Fibroblast of gingiva (primary cell): ENCODE data around the gene PYGL.
"Not testable (repeated sequence)": the region's sequence is repeated elsewhere in the genome, so short reads cannot be mapped to it uniquely, and the experiment has no call there.

Experiments
- DNase-seq: peaks from one replicate; pipeline ENCODE4 v3.0.0-alpha.2; 2011; ENCODE audit warnings: low read depth

The PYGL gene

DNA sequence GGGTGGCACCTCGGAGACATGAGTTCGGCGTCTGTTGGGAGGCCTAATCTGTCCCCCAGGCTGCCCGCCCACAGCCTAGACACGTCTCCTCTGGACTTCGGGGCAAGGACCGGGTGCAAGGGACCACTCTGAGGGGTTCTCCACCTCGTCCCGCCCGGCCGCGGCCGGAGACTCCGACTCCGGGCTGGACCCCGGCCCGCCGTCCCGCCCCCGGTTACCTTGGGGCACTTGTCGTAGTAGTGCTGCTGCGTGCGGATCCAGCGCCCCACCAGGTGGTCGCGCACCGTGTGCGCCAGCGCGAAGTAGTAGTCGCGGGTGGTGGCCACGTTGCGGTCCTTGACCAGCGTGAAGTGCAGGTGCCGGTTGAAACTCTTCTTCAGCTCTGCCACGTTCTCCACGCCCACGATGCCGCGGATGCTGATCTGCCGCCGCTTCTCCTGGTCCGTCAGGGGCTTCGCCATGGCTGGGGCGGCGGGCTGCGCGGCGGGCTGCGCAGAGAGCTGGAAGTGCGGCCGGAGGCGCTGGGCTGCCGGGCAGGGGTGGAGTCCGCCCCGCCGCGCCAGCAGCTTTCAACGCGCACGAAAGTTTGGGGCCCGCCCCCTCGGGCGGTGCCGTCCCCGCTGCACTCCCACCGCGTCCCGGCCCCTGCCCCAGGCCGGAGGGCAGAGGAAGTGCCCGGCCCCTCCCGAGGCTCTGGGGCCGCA, at the start of gene PYGL:
PYGL (minus strand) TSS at position 541 of the 704 bp plus-strand sequence; CDS start at position 461, 80 bp downstream.
- peak; percentile 70 for DNase-seq

DNA sequence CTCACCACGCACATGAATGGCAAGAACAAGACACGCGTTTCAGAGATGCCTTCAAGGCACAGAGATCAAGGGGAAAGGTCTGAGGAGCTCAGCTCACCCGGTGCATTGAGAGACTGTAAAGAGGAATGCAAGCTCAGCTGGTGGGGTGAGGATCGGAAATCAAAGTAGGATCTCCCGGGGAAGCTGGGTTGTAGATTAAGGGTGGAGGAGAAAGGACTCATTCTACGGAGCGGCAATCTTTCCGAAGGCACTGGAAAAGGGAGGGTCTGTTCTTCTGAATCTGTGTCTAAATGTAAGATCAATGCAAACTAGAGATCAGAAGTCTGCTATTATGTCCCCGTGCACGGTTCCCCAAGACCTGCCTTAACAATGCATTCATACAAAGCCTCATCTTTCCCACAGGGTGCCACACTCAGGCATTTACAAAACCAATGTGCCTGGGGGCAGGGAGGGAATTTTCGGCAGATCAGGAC, 41.6 kb upstream of the PYGL start:
- no peak for DNase-seq

GRCh38 chr14:50985124-50985858, 41.0 kb upstream of the PYGL start:
- no peak for DNase-seq

DNA sequence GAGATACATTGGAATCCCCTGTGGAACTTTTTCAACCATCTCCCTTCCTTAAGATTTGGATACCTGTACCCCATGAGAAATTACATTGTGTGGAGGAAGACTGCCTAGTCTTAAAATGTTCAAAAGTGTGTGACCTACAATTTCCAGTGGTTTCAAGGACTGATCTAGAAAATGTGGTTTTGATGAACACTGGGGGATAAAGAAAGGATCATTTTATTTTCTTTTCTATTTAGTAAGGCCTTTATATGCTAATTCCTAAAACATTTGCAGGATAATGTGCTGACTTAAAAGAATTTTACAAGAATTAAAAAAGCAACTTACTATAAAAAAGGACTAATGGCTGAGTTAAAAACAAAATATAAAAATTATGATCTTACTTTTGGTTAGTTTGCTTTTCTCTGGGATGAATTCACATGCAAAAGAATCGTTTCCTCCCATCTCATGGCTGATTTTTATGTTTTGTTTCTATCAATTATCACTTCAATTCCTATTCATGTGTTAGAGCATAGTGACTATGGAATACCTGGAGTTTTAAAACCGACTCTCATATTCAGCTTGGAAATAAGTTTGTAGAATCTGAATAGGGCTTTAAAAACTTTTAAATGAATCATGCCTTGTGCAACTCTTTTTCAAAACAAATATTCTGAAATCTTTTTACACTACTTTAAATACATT, 39.9 kb upstream of the PYGL start:
- no peak for DNase-seq

GRCh38 chr14:50979941-50980850, 35.9 kb upstream of the PYGL start:
- DNase-seq, result no peak

- DNase-seq, result no peak
These were observed 34.6 kb upstream of the PYGL start for GRCh38 chr14:50978888-50979287.

- DNase-seq, result no peak
These were observed 34.2 kb upstream of the PYGL start for GRCh38 chr14:50978529-50978871.

- no peak for DNase-seq
These were observed 33.7 kb upstream of the PYGL start for GRCh38 chr14:50977863-50978528.

- DNase-seq, result no peak
These were observed 29.8 kb upstream of the PYGL start for GRCh38 chr14:50974118-50974517.

DNA sequence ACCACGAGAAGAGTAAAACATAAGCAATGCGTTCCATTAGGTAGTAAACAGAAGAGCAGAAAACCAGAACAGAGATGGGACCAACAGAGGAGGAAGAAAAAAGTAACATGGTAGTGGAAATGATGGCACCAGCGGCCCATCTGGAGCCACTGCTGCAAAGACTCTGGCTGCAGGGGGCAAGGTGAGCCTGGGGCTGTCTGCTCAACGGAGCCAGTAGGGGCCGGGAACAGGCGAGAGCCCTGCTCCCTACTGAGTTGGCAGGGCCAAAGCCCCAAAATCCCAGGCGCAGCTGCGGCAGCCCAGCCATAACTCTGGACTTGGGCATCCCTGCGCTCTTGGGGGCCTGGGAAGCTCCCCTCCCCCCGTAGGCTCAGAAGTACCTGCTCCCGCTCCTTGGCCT, 28.5 kb upstream of the PYGL start:
- no peak for DNase-seq

DNA sequence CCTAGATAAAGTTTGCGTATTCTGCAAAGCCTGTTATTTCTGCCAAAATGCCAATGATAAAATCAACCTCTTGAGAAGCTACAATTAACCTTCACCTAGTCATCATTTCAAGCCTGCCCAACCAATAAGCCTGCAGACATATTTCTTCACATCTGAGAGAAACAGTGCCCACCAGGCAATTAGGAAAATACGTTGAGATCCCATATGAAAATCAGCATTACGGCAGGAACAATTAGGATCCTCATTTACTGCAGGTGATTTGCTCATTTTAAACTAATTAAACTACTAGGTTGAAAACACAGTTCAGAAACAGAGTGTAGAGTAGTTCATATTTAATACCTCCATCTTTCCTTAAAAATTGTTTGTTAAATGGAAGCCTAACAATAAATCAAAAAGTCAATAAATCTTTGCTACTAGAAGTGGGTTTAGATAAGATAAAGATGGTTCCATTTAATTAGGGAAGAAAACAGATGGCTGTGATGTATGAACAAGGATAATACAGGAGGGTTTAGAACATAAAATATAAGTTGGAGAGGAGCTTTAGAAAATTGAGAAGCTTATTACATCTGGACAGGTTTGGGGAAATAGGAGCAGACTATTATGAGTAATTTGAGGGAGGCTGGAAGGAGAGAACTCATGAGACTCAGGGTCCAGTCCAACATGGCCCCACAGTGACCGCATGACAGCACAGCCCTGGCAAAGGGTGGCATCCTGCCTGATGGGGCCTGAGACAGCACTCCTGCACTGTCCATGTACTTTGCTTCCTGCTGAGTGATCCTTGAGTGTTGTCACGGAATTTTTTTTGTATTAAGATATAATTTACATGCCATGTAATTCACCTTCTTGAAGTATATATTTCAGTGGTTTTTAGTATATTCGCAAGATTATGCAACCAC, 26.9 kb upstream of the PYGL start:
- DNase-seq, result no peak

- DNase-seq, result no peak
These were observed 23.5 kb upstream of the PYGL start for GRCh38 chr14:50967790-50968189.

GRCh38 chr14:50967103-50967502, 22.8 kb upstream of the PYGL start:
- peak; percentile 44 for DNase-seq

DNA sequence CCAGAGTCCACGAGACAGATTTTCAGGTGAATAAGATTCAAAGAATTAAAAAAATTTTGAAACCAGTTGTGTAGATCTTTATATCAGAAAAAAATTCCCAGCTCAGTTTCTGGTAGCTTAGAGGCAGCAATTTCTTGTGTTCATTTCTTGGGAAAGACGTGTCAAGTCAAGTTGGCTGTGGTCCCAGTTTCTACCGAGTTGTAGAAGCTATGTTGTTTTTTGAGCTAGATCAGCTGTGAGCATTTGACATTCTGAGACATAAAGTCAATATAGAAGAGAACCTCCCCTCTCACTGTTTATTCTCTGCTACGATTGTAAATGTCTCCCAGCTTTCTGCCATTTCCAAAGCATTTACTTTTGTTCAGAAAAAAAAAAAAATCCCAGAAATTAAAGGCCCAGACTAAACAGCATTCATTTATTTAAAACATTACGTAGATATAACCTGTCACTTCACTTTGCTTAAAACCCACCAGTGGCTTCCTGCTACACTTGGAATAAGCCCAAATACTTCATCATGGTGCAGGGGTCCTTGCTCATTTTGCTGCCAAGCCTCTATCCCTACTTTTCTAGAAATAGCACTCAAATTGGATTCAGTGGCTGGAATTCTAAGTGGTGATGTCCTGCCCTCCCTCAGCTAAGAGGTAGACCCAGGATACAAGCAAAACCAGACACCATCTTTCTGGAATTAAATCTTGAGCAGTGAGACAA, 20.6 kb upstream of the PYGL start:
- peak; percentile 74 for DNase-seq

DNA sequence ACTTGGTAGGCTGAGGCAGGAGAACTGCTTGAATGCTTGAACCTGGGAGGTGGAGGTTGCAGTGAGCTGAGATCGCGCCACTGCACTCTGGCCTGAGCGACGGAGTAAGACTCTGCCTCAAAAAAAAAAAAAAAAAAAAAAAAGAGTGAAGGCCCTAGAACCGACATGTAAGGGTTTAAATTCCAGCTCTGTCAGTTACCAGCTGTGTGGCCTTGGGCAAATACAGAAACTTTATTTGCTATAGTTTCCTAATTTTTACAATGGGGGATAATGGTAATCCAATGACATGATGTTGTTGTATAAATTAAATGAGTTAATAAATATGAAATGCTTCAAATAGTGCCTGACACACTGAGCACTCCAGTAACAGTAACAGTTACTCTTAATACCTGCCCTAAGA, 19.6 kb upstream of the PYGL start:
- no peak for DNase-seq

DNA sequence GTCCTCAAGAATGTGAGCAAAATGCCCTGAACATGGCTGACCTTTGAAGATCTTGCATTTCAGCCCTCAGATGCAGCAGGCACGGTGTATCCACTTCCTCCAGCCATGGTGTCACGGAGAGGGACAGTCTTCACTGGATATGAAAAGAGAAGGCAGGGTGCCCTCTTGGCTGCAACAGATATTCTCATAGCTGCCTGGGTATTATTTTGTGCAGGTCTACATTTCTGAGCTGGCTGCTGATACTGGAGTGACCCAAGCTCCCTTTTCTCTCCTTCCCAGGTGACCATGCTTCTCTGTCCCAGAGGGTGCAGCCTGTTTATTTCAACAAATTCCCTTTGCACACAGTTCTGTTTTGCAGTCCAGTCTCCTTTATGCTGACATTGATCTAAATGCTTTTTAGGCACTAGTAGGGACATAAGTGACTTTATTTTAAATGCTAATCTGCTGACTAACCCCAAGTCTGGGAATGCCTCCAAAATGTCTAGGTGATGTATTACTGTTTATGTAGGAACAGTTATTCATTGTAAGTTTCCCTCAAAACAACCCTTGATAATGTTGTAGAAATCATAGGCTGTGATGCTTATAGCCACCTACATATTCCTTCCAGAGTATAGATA, 17.4 kb upstream of the PYGL start:
- DNase-seq, result peak; percentile 66

DNA sequence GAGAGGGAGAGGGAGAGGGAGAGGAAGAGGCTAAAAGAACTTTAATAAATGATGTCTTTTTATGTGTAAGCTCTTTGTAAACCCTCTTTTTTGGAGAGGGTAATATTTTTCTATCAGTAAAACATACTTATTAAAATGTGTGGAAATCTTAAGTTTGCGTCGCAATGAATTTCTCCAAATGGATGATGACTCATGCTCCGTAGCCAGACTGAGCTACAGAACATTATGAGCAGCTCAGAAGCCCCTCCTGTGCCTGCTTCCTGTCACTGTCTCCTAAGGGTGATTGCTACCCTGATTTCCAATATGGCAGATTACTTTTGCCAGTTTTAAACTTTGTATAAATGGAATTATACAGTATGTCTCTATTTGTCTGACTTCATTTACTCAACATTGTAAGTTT, 13.0 kb upstream of the PYGL start:
- DNase-seq, result peak; percentile 28

- DNase-seq, result not testable (repeated sequence)
These were observed 12.1 kb upstream of the PYGL start for GRCh38 chr14:50956421-50956820.

GRCh38 chr14:50955373-50956043, 11.2 kb upstream of the PYGL start:
- DNase-seq, result peak; percentile 90
